ENCODE measurements around the gene TCL1A.

- TF ChIP-seq POLR2A (IDR thresholded peaks at IDR 0.05; ENCODE audit: low read depth, low read length) (no peak), FOS (IDR thresholded peaks at IDR 0.05; ENCODE audit: borderline replicate concordance, insufficient read depth, low read length) (no peak)
- TF ChIP-seq, protein P1, sequence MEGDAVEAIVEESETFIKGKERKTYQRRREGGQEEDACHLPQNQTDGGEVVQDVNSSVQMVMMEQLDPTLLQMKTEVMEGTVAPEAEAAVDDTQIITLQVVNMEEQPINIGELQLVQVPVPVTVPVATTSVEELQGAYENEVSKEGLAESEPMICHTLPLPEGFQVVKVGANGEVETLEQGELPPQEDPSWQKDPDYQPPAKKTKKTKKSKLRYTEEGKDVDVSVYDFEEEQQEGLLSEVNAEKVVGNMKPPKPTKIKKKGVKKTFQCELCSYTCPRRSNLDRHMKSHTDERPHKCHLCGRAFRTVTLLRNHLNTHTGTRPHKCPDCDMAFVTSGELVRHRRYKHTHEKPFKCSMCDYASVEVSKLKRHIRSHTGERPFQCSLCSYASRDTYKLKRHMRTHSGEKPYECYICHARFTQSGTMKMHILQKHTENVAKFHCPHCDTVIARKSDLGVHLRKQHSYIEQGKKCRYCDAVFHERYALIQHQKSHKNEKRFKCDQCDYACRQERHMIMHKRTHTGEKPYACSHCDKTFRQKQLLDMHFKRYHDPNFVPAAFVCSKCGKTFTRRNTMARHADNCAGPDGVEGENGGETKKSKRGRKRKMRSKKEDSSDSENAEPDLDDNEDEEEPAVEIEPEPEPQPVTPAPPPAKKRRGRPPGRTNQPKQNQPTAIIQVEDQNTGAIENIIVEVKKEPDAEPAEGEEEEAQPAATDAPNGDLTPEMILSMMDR (IDR thresholded peaks at IDR 0.05; ENCODE audit: extremely low read depth in 1 of 2, insufficient read depth in 1 of 2, low read depth in 1 of 2, low read length in 2 of 2): no peak
Measured at GRCh38 chr14:95761436-95761835, 47.5 kb upstream of the TCL1A start.

Data from endothelial cell of umbilical vein (primary cell).